Natural killer cell (primary cell): ENCODE results near the gene FANCM. TPM values are rescaled to one million over a fixed set of nuclear protein-coding genes. Genes with fewer than 3 reads are reported as not detected.
A peak's percentile ranks its signal among the peaks of the same experiment; 100 is the strongest.
"Not testable (repeated sequence)": the region's sequence is repeated elsewhere in the genome, so short reads cannot be mapped to it uniquely, and the experiment has no call there.

Experiments used
- ATAC-seq, 3 donors: fragments of 150-1000 bp in 2 of 3; fragments of 200-7000 bp in 1 of 3; cut with Tn5 transposase; 1 replicate in 1 of 3; 2 replicates in 2 of 3; pipeline ENCODE4 v1.10.0; 2021; ENCODE audit warnings: mild to moderate bottlenecking in 2 of 3, moderate library complexity in 2 of 3
- DNase-seq, 2 donors: peaks; one replicate each; pipeline versions ENCODE4 v3.0.0 to v3.0.0-alpha.2; 2013 to 2021; ENCODE audit warnings: mixed read lengths in 1 of 2
- H3K27ac ChIP-seq: one replicate; pipeline ENCODE4 v1.5.1; 2013; ENCODE audit warnings: mild to moderate bottlenecking, low read length
- H3K27me3 ChIP-seq: one replicate; pipeline ENCODE4 v1.6.1; 2013; ENCODE audit warnings: low read length; ENCODE audit not compliant: control insufficient read depth, insufficient read depth
- H3K36me3 ChIP-seq: one replicate; pipeline ENCODE4 v1.6.1; 2013; ENCODE audit warnings: low read length; ENCODE audit not compliant: control insufficient read depth, insufficient read depth
- H3K4me1 ChIP-seq: one replicate; pipeline ENCODE4 v1.6.1; 2013; ENCODE audit warnings: low read length; ENCODE audit not compliant: control insufficient read depth, insufficient read depth
- H3K4me3 ChIP-seq: one replicate; pipeline ENCODE4 v1.5.1; 2013; ENCODE audit warnings: low read length
- H3K9me3 ChIP-seq: one replicate; pipeline ENCODE4 v1.6.1; 2013; ENCODE audit warnings: low read length; ENCODE audit not compliant: control insufficient read depth, insufficient read depth
- H3K27ac Mint-ChIP-seq, 2 donors: one replicate each; pipeline ENCODE4 v1.8.0; 2022; ENCODE audit warnings: mild to moderate bottlenecking in 2 of 2, mixed read lengths in 2 of 2, moderate library complexity in 1 of 2
- H3K27me3 Mint-ChIP-seq, 2 donors: one replicate each; pipeline ENCODE4 v1.8.0; 2022; ENCODE audit warnings: low read depth in 2 of 2, mixed read lengths in 2 of 2
- H3K36me3 Mint-ChIP-seq: one replicate; pipeline ENCODE4 v1.8.0; 2022; ENCODE audit warnings: mixed read lengths
- H3K4me1 Mint-ChIP-seq, 2 donors: one replicate each; pipeline ENCODE4 v1.8.0; 2022; ENCODE audit warnings: mixed read lengths in 2 of 2
- H3K4me3 Mint-ChIP-seq: one replicate; pipeline ENCODE4 v1.8.0; 2022; ENCODE audit warnings: mild to moderate bottlenecking, moderate library complexity, mixed read lengths
- H3K9me3 Mint-ChIP-seq, 2 donors: one replicate each; pipeline ENCODE4 v1.8.0; 2022; ENCODE audit warnings: mixed read lengths in 2 of 2
- WGBS: methylation state at CpG from one replicate; pipeline ENCODE4 v1.1.7; 2013; ENCODE audit warnings: missing lambda C conversion rate; ENCODE audit not compliant: insufficient coverage; 5-methylcytosine and 5-hydroxymethylcytosine counted together
- intact Hi-C: fragments of 100-400 bp; cut with micrococcal nuclease; formaldehyde crosslinking; loops from one replicate; pipeline ENCODE4 v1.14.2; 2022
- total RNA-seq, 4 donors: library from RNA; stranded (reverse); fragments of 120-200 nt in 1 of 4; gene quantifications; one replicate each; pipeline versions ENCODE4 v1.2.3 to v1.2.4, GENCODE V29; 2013 to 2022
- TF ChIP-seq, protein P1 (sequence below): fragments of 200-600 bp; IDR thresholded peaks from one replicate; pipeline ENCODE4 v1.8.0; 2022; ENCODE audit warnings: antibody characterized with exemption

Gene FANCM
- total RNA-seq, 3 donors from 2014 or later (not counting 1 experiment from before 2014, with no cell fraction given) = 8.3 to 16.9 (median 13.2) TPM

DNA sequence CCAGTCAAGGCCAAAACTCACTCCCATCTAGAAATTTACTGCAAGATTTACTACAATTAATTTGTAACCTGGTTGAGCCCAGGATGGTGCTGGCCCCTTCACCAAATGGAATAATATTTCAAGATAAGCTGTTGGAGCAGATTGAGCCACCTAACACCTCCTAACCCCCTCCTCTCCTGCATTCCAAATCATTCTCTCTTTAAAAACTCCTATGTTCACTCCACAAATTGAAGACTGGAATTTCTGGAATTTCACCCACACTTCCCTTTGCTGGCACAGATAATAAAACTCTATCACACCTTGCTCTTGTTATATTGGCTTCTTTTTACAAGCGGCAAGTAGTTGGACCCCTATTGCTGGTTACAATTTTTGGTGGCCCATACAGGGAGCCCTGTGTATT, 75.6 kb downstream of the FANCM start:
- H3K27ac ChIP-seq = no peak overlapping the region
- TF ChIP-seq, protein P1, sequence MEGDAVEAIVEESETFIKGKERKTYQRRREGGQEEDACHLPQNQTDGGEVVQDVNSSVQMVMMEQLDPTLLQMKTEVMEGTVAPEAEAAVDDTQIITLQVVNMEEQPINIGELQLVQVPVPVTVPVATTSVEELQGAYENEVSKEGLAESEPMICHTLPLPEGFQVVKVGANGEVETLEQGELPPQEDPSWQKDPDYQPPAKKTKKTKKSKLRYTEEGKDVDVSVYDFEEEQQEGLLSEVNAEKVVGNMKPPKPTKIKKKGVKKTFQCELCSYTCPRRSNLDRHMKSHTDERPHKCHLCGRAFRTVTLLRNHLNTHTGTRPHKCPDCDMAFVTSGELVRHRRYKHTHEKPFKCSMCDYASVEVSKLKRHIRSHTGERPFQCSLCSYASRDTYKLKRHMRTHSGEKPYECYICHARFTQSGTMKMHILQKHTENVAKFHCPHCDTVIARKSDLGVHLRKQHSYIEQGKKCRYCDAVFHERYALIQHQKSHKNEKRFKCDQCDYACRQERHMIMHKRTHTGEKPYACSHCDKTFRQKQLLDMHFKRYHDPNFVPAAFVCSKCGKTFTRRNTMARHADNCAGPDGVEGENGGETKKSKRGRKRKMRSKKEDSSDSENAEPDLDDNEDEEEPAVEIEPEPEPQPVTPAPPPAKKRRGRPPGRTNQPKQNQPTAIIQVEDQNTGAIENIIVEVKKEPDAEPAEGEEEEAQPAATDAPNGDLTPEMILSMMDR = no peak

DNA sequence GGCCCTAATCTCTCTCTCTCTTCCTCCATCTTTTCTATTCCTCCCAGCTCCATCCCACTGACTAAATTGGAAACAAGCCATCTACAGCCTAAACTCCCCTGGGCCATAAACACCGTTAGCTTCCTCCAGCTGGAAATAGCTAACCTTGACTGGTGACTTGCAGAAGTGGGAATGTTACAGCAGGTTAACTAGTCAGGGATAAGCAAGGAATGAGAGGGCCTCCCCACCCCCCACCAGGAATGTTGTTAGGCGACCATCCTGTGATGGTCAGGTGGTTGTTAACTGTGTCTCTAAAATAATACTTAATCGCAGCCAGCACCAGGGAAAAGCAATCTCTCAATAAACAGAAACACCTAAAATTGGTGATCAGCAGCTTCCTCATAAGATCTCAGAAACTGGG, 76.5 kb downstream of the FANCM start:
- no peaks in the 10 kb centered on the region for H3K4me1 ChIP-seq
- Mint-ChIP-seq H3K27ac (peak overlapping the region in 1 of 2 donors; percentile 17), H3K27me3 (no peaks in the 10 kb centered on the region), H3K9me3 (no peaks in the 10 kb centered on the region), H3K4me3 (no peak overlapping the region), H3K36me3 (peaks cover 2% of the 10 kb centered on the region), H3K4me1 (no peaks in the 10 kb centered on the region)
- no peaks in the 10 kb centered on the region for H3K9me3 ChIP-seq
- intact Hi-C loops = no loop called here
- ATAC-seq = no peak
- no peak overlapping the region for H3K4me3 ChIP-seq
- H3K36me3 ChIP-seq = peaks cover 33% of the 10 kb centered on the region
- DNase-seq = no peak
- no peaks in the 10 kb centered on the region for H3K27me3 ChIP-seq
- no peak overlapping the region for H3K27ac ChIP-seq
- TF ChIP-seq, protein P1 = no peak
- WGBS = 100% methylated on average over 2 of the region's 3 CpGs

More for the DNA sequence above, 75.6 kb downstream of the FANCM start:
- ATAC-seq = no peak
- 96% methylated on average over 1 of the region's 1 CpG for WGBS
- Mint-ChIP-seq H3K4me1 (no peaks in the 10 kb centered on the region), H3K9me3 (no peaks in the 10 kb centered on the region), H3K27me3 (no peaks in the 10 kb centered on the region), H3K27ac (no peak overlapping the region), H3K4me3 (no peak overlapping the region), H3K36me3 (peaks cover 11% of the 10 kb centered on the region)
- Histone ChIP-seq H3K36me3 (peaks cover 33% of the 10 kb centered on the region), H3K27me3 (no peaks in the 10 kb centered on the region), H3K4me1 (no peaks in the 10 kb centered on the region), H3K9me3 (no peaks in the 10 kb centered on the region), H3K4me3 (no peak overlapping the region)
- DNase-seq = no peak
- intact Hi-C loops = no loop called here

DNA sequence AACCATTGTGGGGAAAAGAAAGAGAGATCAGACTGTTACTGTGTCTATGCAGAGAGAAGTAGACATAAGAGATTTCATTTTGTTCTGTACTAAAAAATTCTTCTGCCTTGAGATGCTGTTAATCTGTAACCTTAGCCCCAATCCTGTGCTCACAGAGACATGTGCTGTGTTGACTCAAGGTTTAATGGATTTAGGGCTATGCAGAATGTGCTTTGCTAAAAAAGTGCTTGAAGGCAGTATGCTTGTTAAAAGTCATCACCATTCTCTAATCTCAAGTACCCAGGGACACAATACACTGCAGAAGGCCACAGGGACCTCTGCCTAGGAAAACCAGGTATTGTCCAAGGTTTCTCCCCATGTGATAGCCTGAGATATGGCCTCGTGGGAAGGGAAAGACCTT, 78.0 kb downstream of the FANCM start:
- intact Hi-C loops, H3K4me3 ChIP-seq, DNase-seq, H3K4me1 ChIP-seq, H3K27me3 Mint-ChIP-seq, H3K27ac Mint-ChIP-seq, H3K4me1 Mint-ChIP-seq, H3K27me3 ChIP-seq, H3K36me3 Mint-ChIP-seq, H3K9me3 Mint-ChIP-seq, ATAC-seq, H3K4me3 Mint-ChIP-seq, H3K27ac ChIP-seq, H3K9me3 ChIP-seq: not testable (repeated sequence)
- no CpG with 5 or more reads among the region's 1 CpG for WGBS
- H3K36me3 ChIP-seq = peaks cover 40% of the 10 kb centered on the region

DNA sequence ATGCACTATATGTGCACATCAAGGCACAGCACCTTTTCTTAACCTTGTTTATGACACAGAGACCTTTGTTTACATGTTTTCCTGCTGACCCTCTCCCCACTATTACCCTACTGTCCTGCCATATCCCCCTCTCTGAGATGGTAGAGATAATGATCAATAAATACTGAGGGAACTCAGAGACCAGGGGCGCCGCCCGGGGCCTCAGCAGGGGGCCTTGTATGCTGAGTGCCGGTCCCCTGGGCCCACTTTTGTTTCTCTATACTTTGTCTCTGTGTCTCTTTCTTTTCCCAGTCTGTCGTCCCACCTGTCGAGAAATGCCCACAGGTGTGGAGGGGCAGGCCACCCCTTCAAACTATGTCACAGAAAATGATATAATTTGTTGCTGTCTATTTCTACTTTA, 78.6 kb downstream of the FANCM start:
- WGBS = 92% methylated on average over 6 of the region's 6 CpGs
- H3K9me3 ChIP-seq, intact Hi-C loops, H3K4me3 ChIP-seq, H3K27me3 ChIP-seq, DNase-seq, H3K9me3 Mint-ChIP-seq, ATAC-seq, H3K4me1 ChIP-seq, H3K36me3 Mint-ChIP-seq, H3K4me3 Mint-ChIP-seq, H3K27ac ChIP-seq, H3K27me3 Mint-ChIP-seq, H3K4me1 Mint-ChIP-seq: not testable (repeated sequence)
- peaks cover 37% of the 10 kb centered on the region for H3K36me3 ChIP-seq
- peak overlapping the region in 1 of 2 donors; percentile 52 for H3K27ac Mint-ChIP-seq
